NCI-H2227 treated with DMSO at 0.1 percent for 48 hours (cell line): Measurements from ENCODE around the gene ROBO2.

Source experiments
- DNase-seq: peaks from one replicate; lab custom pipeline; 2025; lab: John Stamatoyannopoulos, UW

Gene ROBO2

DNA sequence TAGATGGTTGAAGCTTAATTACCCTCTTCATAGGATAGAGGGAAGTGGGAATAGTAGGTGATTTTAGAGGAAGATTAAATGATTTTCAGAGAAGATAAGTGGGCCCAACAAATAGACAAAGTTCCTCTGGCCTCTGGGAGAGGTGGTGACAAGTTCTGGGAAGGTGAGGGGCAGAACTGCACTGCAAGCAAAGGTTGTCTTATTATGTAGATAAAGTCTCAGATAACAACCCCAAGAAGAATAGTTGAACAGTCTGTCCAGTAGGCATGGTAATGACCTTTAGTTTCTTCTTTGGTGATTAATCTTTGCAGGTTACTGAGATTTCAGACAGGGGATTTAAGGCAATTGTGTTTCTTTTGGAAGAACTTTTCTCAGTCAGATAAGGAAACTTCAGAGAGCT is 439.1 kb downstream of the ROBO2 start:
- no peak for DNase-seq

DNA sequence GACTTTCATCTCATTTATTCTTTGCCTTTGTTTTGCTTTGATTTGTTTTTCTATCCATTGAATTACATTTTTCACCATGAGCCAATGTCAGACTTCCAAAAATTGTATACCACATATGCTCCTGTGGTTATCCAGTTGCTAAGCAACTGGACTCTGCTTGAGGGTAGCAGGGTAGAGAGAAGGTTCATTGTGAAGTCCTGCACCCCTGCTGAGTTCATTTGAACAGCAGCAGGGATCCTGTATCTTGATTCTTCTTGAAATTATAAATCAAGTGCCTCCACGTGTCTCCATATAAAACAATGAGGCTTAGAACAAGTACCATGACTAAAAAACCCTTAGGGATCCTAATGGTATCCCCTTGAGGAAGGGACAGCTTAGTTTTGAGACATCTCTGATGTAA is 449.3 kb downstream of the ROBO2 start:
- DNase-seq: no peak

DNA sequence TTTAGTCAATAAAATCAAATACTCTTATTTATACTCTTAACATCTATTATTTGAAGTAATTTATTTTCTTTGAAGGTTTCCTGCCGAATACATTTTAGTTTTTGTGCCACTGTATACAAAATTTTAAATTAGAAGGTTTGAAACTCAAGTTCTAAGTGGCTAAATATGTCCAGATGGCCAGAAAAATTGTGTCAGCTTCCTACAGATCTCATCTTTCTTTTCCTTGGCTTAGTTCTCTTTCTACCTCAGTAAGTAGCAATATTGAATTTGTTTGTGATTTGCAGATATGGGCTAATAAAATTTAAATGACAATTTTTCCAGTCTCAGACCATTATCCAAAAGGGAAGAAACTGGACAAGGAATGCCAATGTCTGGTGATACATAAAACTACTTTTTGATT is 452.1 kb downstream of the ROBO2 start:
- no peak for DNase-seq

DNA sequence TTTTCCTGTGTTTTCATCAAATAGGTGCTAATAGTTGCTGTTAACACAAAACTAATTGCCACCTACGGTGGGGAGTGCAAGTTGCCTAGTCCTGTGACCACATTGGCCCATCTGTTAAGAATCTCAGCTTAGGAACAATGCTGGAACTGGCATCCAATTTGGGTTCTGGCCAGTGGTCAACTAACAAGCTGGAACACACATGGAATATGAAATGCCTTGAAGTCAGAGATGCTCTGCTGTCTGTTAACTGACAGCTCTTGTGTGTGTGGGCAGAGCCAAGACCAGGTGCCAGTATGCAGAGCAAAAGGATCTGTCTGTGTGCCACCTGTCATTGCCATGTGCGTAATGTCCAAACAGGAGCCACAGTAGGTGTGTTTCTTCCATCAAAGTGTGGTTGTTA is 460.8 kb downstream of the ROBO2 start:
- DNase-seq: no peak

GRCh38 chr3:77506384-77506783 is 466.5 kb downstream of the ROBO2 start:
- DNase-seq: no peak

DNA sequence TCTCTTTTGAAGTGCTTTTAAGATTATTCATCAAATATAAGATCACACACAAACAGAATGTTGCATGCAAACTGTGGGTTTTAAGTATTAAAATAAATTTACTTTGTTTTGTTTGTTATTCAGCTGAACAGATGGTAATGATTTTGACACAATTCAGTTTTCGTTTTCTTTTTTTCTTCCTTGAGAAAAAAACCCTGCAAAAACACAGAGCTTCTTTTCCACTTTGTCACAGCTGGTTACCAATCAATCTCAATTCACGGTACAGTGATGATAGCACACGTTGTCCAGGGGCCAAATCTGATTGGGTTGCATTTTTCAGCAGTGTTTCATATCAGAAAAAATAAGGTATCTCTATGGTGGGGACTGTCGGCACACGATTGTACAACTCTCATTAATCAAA is 473.6 kb downstream of the ROBO2 start:
- DNase-seq: peak; percentile 35

- DNase-seq: no peak
These were observed 474.9 kb downstream of the ROBO2 start for GRCh38 chr3:77514766-77515165.

- DNase-seq: no peak
These were observed 484.6 kb downstream of the ROBO2 start for GRCh38 chr3:77524463-77524862.

- no peak for DNase-seq
These were observed 485.2 kb downstream of the ROBO2 start for GRCh38 chr3:77524946-77525682.

DNA sequence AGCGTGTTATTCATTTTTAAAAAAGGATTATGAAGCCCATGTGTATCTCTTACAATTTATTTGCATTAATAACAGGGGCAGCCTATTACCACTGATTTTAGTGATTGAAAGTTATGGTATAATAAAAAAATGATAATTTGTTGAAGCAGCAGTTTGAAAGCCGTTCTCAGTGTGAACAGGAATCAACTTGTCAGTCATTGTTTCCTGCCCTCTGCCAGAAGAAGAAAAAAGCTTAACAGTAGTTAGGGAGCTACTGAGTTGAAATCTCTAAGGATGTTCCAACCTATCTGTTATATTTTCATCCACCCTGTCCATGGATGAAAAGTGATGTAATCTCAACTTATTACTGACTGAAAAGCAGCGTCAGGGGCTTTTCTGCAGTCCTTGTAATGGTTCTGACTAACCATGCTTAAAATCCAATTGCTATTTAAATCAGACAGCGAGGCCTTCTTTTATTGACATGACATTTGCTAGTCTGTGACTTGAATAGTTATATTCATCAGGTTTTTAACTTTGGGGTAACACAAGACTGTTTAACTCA is 486.7 kb downstream of the ROBO2 start:
- no peak for DNase-seq

- no peak for DNase-seq
These were observed 489.6 kb downstream of the ROBO2 start for GRCh38 chr3:77529522-77529921.

GRCh38 chr3:77530870-77531269 is 491.0 kb downstream of the ROBO2 start:
- DNase-seq: no peak

DNA sequence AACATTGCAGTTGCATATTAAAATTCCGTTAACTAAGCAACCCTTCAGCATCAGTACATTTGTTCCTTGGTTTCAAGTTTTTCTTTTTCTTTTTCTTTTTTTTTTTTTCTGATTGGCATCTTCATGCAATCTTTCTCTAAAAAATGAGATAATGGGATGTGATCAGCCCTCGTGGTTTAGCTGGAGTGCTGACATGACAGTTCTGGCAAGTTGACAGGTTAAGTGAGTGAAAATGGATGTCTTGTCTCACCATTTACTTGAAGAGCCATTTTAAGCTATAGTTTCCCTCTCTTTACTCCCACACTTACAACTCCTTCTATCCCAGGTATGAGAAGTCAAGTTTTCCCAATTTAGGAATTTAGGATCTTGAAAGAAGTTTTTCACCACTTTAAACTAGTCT is 495.2 kb downstream of the ROBO2 start:
- no peak for DNase-seq

DNA sequence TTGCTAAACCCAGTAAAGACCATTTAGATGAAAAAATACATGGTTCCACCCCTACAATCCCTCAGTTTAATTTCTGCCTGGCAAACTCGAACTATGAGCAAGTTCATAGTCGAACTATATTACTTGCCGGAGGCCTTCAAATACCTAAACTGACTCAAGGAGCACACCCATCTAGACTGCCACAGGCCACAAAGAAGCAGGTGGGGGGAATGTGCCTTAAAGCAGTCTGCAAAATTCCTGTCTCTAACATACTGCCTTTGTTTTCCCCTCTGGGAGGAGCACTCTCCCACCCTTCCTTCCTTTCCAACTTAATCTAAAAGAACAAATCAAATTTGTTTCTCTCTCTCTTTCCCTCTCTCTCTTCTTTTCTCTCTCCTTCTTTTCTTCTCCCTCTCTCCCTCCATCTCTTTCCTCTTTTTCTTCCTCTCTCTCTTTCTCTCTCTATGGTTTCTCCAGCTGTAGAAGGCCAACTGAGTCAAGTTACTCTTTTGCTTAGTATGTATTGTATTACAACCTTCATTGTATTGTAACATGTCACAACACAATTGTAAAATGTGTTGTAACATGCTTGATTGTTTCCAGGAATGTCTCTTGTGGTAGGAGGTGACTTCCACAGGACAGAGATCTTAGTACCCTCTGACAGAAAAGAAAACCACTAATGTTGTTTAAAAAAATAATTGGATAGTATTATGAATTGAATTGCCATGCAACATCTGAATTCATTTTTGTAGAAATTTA is 496.3 kb downstream of the ROBO2 start:
- no peak for DNase-seq

GRCh38 chr3:77539014-77539413 is 499.1 kb downstream of the ROBO2 start:
- DNase-seq: no peak

DNA sequence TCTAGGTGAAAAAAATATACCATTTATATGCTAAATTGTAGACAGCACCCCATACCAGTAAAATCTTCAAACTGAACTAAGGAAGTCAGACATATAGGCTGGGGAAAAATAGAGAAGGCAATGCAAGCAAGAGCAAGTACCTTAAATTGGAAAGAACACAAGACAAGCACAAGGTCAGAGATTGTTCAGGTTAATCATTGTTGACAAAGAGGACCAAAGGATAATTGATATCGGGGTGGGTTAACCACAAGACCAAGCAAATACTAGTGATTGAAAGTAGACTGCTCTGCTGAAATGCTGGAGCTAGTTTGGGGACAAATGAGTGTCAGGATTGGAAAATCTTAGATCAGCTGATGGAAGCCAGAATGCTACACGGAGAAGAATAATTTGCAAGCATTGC is 499.8 kb downstream of the ROBO2 start:
- no peak for DNase-seq

GRCh38 chr3:77541203-77541922 is 501.5 kb downstream of the ROBO2 start:
- DNase-seq: no peak

- DNase-seq: no peak
These were observed 506.3 kb downstream of the ROBO2 start for GRCh38 chr3:77546246-77546645.

DNA sequence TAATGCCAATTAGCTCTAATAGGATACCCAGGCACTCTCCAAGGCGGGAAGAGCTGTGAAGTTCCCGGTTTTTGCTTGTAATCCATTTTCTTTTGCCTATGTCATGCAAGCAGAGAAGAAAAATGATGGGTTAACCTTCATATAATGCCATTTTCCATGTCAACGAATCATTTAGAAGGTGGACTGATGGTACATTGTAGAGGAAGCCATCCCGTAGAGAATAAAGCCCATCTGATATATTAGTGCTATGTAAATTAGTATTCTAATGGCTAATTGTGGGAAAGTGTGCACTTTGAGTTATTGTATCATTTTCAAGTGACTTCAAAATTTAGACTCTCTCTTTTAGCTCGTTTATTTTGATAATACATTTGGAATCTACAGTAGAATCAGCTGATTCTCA is 509.1 kb downstream of the ROBO2 start:
- DNase-seq: no peak

GRCh38 chr3:77553240-77553639 is 513.3 kb downstream of the ROBO2 start:
- no peak for DNase-seq

DNA sequence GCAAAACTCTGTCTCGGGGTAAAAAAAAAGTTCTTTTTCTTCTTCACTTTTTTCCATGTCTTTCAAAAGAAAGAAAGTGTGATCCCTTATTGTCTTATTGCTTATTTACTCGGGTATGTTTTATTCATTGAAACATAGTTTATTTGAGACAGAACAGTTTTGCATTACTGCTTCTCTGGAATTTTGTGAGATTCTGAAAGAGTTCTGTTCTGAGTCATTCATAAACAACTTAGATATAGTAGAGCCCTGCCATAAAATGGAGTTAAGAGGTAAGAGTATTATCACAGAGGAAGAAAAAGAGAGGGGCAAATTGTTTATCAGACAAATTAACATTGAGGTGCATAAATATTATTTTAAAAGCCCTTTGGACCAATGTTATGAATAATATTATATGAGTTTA is 522.2 kb downstream of the ROBO2 start:
- no peak for DNase-seq

- no peak for DNase-seq
These were observed 523.1 kb downstream of the ROBO2 start for GRCh38 chr3:77563012-77563411.

DNA sequence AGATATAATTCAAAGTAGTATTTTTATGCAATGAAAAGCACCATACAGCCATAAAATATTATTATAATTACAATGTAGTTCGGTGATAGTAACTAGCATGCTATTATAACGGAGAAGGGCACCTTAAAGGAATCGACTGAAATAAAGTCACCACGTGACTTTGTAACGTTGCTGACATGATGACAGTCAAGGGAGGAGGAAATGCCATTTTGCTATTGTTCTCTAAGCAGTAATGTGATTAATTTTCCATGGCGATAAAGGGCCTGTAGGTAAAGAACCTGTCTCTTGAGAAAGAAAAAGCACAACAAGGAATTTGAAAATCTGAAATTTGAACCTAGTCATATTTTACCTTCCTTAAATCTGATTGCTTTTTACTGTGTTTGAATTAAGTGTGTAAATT is 526.2 kb downstream of the ROBO2 start:
- DNase-seq: no peak
